LoVo (cell line): Measurements from ENCODE around the gene HOMER1.

Experiments
- DNase-seq: peaks from one replicate; pipeline ENCODE4 v3.0.0-alpha.2; 2016; ENCODE audit warnings: low spot score

Gene HOMER1, protein sequence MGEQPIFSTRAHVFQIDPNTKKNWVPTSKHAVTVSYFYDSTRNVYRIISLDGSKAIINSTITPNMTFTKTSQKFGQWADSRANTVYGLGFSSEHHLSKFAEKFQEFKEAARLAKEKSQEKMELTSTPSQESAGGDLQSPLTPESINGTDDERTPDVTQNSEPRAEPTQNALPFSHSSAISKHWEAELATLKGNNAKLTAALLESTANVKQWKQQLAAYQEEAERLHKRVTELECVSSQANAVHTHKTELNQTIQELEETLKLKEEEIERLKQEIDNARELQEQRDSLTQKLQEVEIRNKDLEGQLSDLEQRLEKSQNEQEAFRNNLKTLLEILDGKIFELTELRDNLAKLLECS

DNA sequence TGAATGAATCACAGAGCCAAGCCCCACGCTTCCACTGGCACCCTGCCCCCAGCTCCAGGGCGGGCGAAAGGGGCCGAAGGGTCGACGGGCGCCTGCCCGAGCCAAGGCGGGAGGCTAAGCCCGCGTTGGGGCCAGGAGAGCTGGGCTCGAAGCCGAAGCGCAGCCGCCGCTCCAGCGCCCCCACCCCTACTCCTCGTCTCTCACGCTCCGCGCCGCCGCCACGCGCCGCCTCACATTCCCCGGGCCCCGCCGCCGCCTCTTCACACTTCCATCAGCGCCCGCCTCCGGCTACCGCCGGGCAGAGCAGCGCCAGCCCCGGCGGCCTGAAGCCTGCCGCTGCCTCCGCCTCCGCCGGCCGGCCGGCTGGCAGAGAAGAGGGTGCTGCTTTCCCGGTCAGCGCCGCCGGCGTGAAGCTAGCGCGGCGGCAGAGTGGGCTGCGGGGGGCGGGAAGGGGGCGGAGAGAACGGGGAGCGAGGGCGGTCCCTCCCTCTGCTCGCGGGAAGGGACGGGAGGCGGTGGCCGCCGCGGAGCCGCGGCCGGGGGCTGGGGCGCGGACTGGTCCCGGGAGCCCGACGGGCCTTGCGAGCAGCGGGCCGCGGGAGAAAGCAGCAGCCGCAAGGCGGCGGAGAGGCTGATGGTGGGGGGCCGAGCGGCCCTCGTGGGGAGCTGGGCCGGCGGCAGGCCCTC is at the start of gene HOMER1:
Gene HOMER1 (minus strand): TSS at position 431 of the 687 bp plus-strand sequence. CDS start 1,360 bp downstream, outside the sequence.
- peak; percentile 81 for DNase-seq

DNA sequence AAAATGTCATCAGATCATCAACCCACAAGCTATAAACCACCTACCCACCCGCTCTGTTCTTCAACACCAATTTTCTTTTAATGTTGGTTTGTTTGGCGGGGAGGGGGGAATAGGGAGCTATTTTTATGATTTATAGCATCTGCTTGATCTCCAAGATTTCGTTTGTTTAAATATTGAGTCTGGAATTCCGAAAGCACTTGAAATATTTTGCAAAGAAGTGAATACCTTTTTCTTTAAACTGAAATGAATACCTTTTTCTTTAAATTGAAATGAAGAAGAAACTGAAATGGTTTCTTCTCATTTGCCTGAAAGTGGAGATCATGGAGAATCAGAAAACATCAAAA is 49.3 kb upstream of the HOMER1 start:
- DNase-seq = no peak

DNA sequence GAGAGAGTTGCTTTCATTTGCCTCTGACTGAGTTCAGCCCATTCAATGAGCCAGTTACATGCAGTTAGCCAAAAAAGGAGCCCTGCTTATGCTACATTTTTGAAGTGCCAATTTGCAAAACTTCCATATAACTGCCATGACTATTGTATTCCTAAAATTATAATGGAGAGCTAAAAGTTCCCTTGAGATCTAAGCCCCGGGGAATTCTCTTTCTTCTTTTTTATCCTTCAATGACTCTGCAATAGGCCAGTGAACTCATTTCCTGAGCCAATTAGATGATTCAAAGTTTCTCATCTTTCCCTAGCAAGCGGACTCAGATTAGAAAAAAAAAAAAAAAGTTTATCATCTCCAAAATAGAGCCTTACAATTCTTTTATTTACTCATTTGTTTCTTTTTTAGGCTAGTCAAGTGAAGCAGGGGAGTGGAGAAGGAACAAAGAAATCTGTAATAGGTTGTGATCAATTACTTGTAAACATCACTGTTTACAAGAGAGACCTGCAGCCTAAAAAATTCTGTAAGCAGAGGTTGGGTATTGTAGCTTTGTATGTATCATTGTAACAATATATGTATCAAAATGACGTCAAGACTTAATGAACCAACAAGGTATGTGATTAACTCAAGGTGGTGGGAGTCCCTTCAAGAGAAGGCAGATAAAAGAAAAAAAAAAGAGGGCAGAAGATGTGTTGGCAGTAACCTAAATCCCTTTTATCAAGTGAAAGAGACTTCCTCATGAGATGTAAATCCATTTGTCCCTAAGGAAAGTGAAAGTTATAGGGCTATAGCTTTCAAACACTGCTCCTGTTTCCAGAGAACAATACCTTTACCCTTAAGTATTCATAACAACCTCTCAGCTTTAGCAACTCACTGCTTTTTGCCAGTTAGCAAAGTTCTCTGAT is 48.7 kb upstream of the HOMER1 start:
- no peak for DNase-seq

DNA sequence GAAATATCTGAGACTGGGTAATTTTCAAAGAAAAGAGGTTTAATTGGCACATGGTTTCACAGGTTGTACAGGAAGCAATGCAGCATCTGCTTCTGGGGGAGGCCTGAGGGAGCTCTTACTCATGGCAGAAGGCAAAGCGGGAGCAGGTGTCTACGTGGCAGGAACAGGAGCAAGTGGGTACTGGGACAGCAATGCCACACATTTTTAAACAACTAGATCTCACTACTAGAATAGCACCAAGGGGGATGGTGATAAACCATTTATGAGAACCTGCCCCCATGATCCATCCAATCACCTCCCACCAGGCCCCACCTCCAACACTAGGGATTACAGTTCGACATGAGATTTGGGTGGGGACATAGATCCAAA is 47.6 kb upstream of the HOMER1 start:
- no peak for DNase-seq

DNA sequence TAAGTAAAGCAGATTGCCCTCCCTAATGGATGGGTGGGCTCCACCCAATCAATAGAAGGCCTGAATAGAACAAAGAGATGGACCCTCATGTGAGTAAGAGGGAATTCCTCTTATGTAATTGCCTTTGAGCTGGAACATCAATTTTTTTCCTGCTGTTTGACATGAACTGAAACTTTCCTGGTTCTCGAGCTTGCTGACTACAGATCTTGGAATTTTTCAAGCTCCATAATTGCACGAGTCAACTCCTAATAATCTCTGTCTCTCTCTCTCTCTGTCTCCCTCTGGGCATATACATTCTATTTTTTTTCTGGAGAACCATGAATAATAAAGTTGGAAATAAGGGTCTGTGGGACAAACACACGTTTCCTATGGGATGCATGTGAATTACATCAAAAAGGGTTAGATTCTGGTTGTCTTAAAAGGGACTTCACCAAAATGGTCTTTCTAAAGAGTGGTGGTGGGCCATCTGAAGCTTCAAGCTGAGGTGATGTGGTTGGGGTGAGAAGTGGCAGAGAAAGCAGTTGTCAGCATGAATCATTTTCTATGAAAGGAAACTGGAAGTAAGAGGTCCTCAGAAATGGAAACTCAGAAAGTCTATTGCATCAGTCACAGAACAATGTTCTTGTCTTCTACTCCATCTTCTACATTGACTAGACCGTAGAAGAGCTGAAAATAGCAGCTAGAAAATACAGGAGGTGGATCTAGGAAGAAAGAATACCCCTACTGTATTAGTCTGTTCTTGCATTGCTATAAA is 47.0 kb upstream of the HOMER1 start:
- DNase-seq = no peak

DNA sequence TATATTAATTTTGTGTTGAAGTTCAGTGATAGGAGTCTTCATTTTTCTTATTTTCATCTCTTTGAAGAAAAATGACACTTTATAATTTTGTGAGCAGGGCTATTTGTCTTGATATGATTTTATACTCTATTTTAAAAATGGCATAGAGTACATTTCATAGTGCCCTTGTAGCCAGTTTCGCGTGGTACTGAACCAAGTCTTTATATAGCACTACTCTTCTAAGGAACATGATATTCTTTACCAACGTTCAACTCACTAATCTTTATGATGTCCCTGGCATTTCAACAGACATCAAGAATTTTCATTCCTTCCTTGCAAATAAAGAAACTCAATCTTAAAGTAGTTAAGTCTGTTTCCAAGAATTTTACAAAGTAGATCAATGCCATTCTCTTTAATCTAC is 41.5 kb upstream of the HOMER1 start:
- no peak for DNase-seq

DNA sequence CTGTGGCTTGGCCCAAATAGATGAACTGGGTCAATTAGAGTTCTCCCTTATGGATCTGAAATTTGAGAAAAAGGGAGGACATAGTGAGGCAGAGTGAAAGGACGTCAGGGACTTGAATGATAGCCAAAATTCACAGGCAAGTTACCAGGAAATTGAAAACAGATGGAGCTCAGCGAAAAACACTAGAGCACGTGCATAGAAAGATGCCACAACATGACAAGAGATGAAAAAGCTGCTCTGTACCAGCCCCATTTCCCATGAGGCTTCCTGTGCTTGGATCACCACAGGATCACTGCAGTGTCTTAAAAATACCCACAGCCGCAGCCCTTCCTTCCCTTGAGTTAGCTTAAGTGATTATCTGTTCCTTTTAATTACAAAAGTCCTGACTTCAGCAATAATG is 39.0 kb upstream of the HOMER1 start:
- DNase-seq = no peak

DNA sequence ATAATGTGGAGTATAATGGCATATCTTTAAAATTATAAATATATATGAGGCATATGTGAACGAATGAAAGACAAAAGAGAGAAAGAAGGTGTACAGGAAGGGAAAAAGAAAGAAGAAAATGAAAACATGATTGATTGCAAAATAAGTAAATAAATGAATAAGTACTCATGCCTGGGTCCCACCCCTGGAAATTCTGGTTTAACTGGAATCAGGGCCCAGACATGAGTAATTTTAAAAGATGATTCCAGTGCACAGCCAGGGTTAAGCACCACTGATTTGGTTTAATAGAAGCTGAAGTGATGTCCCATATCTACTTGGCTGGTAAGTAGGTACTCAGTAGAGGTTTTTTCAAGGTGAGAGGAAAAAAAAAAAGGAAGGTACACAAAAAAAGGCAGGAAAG is 34.0 kb upstream of the HOMER1 start:
- DNase-seq = peak; percentile 30

DNA sequence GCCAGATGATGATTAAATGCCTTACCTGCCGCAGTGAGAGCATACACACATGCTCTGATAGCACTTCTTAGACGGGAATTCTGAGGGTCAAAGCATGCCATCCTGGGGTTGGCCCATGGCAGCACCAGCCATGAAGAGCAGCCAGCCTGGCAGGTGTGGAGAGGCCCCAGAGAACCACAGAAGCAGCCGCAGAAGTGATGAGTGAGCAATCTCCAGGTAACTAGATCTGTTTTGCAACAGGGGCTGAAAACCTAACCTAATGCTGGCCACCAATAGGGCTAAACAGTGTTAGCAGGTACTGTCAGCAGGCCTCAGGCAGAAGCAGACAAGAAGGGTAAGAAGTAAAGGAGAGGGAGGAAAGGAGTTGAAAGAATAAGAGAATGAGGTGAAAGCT is 33.5 kb upstream of the HOMER1 start:
- DNase-seq = no peak

DNA sequence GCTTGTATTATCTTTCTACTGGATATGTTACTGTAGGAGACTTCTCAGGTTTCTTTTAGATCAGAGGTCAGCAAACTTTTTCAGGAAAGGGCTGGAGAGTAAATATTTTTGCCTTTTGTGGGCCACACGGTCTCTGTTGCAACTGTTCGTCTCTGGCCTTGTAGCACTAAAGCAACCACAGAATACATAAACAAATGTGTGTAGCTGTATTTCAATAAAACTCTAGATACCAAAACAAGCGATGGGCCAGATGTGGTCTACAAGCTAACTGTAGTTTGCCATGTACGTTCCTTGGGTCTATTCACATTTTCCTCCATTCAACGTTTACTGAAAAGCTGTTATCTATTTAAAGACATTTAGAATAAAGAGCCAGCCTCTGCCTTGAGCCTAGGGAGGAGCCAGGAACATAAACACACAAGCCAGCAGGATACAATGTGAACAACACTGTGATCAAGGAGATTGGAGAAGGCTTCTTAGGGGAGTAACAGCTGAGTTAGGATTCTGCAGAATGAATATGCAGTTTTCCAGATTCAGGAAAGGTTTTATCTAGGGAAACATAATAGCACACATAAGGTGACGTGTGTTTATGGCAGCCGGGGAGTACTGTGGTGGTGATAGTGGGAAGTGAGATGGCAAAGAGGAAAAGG is 33.0 kb upstream of the HOMER1 start:
- DNase-seq = no peak

DNA sequence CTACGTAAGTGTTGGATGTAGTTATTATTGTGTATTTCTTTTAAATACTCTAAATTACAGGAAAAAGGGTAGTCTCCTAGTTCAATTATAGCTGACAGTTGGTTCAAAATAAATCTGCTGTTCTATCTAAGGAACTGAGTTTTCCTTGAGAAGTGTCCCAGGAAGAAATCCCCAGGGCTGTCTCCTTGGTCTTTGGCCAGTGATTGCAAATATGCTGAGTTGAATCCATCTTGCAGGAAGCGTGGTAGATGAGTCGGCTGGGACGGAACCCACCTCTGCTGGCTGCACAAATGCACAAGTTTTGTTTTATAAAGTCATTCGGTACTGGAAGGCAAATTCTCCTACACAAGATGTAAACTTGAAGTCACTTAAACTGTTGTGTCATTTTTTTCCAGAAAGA is 30.2 kb upstream of the HOMER1 start:
- no peak for DNase-seq

DNA sequence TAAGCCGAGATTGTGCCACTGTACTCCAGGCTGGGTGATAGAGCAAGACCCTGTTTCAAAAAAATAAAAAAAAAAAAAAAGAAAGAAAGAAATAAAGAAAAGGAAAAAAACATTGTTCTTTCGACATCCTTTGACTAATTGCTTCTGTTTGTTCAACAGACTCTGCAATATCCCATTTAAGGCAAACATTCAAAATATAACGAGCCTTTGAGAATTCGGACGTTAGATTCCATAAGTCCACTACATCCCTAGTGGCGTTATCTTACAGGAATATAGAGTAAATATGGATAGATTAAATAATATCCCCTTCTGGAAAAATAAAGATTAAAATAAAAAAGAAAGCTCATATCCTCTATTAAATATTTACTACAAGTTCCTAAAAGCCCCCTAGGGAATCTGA is 27.0 kb upstream of the HOMER1 start:
- no peak for DNase-seq

DNA sequence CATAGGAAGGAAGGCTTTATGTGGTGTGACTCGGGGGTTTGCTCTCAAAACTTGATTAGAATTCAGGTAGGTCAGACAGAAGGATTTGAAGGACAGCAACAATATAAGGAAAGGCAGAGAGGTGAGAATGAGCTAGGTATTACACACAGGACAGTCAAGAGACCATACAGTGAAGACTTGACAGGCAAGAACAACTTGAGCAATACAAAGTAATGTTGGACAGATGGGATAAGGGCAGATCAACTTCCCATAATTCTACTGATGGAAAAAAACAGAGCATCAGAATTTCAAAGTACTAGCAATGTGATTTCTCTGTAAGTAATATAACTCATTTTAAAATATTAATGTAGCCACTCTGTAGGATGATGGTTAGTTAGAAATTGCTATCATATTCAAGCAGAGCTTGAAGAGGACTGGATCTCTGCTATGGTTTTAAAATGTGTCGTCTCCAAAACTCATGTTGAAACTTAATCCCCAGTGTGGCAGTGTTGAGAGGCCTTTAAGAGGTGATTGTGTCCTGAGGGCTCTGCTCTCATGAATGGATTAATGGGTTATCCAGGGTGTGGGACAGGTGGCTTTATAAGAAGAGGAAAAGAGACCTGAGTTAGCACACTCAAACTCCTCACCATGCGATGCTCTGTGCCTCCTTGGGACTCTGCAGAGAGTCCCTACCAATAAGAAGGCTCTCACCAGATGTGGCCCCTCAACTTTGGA is 22.4 kb upstream of the HOMER1 start:
- DNase-seq = no peak

DNA sequence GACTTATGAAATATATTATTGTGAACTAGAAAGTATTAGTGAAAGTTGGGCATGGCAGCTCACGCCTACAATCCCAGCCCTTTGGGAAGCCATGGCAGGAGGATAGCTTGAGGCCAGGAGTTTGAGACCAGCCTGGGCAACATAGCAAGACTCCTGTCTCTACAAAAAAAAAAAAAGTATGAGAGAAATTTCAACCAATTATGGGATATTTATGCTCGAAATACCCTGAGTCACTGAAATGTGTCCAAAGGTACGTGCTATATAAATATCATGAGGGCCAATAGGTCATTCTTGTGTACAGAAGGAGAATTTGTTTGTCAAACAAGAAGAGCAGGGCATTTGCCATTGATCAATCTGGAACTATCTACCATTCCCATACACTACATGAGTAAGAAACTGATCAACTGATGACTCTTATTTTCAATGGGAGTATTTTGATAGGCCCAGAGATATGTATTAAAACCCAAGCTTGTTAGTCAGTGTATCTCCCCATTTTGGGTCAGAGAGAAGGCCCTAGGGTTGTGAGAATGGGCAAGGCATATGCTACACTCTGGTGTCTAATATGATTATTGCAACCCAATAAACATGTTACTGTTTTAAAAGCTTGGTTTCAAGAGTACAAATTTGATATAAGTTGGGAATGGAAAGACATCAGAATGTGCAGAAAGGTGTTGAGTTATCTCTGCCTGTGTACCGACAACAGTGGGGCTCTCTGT is 21.7 kb upstream of the HOMER1 start:
- no peak for DNase-seq

DNA sequence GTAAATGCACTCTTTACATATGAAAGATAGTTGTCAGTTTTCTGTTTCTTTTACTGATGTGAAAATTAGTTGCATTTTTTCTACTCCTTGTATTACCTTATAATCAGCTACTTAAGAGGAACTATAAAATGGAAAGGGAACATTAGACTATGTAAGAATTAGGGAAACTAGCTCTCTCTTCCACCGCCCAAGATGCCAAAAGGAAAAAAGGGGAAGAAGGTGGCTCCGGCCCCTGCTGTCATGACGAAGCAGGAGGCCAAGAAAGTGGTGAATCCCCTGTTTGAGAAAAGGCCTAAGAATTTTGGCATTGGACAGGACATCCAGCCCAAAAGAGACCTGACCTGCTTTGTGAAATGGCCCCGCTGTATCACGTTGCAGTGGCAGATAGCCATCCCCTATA is 15.2 kb upstream of the HOMER1 start:
- DNase-seq = no peak

DNA sequence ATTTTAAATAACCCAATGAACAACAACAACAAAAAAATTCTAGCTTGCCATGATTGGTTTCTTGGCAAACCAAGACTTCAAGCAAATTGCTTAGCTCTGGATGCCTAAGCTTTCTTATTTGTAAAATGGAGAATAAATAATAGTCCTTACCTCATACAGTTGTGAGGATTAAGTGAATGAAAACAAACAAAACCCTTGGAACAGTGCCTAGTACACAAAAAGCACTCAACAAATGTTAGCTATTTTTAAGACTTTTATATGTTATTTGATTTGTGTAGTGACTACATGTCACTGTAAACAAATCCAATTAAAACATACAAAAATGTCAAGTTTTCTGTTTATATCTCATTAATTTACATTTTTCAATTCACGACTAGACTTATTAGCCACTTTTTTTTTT is 13.5 kb upstream of the HOMER1 start:
- DNase-seq = no peak

DNA sequence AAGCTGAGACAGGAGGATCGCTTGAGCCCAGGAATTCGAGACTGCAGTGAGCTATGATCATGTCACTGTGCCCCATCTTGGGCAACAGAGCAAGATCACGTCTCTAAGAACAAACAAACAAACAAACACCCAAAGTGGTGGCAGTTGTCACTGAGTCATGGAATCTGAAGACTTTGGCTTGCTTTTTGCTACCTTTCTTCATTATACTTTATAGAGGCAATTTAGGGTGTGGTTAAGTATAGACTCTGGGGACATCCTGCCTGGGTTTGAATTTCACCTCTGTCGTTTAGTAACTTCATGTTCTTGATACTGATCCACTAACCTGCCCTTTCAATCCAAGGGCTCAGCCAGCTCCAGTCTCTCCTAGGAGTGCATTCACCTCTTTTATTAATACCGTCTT is 13.0 kb upstream of the HOMER1 start:
- no peak for DNase-seq

DNA sequence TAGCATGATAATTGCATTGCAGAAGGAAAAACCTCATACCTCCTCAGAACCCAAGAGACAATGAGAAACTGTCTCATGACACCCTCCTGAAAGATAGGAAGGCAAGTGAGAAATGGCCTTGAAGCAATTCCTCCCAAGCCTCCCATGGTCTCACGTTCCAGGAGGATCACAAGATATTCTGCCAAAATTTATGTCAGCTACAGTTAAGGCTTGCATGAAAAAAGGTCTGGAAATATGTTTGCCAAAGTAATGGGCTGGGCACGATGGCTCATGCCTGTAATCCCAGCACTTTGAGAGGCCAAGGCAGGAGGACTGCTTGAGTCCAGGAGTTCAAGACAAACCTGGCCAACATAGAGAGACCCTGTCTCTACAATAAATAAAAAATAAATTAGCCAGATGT is 12.6 kb upstream of the HOMER1 start:
- no peak for DNase-seq

DNA sequence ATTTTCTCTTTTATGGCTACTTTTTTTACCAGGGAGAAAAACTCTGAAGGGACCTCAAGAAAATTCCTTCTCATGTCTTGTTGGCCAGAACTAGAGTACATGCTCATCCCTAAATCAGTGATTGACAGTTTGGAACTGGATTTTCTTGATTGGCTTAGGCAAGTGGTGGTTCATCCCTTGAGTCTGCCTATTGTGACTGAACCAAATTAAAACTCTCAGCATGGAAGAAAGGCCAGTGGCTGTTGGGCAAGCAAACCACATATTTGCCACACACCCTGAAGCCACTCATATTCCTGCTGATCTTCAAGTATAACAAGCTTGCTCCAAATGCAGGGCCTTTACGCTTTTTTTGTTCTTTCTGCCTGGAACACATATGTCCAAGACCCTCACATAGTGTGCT is 7.2 kb upstream of the HOMER1 start:
- DNase-seq = no peak

DNA sequence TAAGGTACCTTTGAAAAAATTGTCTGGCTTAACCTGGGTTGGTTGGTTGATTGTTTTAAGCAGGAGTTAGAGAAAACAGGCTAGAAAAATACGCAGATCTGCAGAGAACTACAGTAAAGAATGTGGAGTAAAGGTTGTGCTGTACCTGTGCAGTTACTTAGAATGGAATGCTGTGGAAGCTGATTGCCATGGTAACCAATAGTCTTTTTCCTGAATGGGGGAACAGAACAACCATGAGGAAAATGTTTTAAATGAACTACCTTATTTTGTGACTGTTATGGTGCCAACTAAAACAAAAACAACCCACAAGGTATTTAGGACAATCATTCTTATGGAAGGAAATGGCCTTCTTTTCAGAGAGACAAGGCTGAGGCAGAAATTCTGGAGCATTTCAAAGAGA is 4.8 kb upstream of the HOMER1 start:
- DNase-seq = no peak
